Suprapubic skin (tissue), 4 donors: Measurements from ENCODE around the gene VDAC1.

Experiments
- EP300 ChIP-seq: sonication (generic); formaldehyde crosslinking; IDR thresholded peaks from one replicate; pipeline ENCODE4 v1.6.1; 2017; ENCODE audit warnings: antibody characterized with exemption
- POLR2A ChIP-seq, 2 donors: fragments of 450-650 bp; IDR thresholded peaks; one replicate each; pipeline ENCODE4 v1.6.1; 2017; ENCODE audit warnings: antibody characterized with exemption in 2 of 2, mild to moderate bottlenecking in 2 of 2, moderate library complexity in 2 of 2
- POLR2AphosphoS5 ChIP-seq, 3 donors: sonication (generic); formaldehyde crosslinking; IDR thresholded peaks; one replicate each; pipeline ENCODE4 v1.6.1; 2017; ENCODE audit warnings: antibody characterized with exemption in 3 of 3
- TF ChIP-seq, protein P1 (sequence below), 2 donors: fragments of 200-600 bp in 1 of 2; fragments of 450-650 bp in 1 of 2; sonication (generic) in 1 of 2; IDR thresholded peaks; one replicate each; pipeline ENCODE4 v1.5.1; 2016 to 2019; ENCODE audit warnings: antibody characterized with exemption in 2 of 2, mild to moderate bottlenecking in 1 of 2, moderate library complexity in 1 of 2

DNA sequence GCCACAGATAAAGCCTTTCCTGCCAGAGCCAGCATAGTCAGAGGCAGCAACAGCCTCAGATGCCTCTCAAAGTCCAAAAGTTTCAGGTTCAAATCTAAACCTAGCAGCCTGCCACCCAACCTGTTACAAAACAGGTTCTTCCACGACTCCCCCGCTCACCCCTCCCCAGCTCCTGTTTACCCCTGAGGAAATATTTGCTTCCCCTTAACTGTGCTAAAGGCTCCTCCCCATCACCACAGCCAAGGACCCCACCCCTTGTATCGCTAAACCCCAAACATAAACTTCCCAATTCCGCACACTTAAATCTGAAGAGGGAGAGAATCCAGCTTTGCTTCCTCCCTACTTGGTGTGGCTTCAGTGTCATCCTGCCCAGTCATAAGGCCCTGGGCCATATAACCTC, 15.4 kb upstream of the VDAC1 start:
- TF ChIP-seq POLR2A (IDR thresholded peaks at IDR 0.05) (no peak), POLR2AphosphoS5 (IDR thresholded peaks at IDR 0.05) (no peak), EP300 (no peak)
- TF ChIP-seq, protein P1, sequence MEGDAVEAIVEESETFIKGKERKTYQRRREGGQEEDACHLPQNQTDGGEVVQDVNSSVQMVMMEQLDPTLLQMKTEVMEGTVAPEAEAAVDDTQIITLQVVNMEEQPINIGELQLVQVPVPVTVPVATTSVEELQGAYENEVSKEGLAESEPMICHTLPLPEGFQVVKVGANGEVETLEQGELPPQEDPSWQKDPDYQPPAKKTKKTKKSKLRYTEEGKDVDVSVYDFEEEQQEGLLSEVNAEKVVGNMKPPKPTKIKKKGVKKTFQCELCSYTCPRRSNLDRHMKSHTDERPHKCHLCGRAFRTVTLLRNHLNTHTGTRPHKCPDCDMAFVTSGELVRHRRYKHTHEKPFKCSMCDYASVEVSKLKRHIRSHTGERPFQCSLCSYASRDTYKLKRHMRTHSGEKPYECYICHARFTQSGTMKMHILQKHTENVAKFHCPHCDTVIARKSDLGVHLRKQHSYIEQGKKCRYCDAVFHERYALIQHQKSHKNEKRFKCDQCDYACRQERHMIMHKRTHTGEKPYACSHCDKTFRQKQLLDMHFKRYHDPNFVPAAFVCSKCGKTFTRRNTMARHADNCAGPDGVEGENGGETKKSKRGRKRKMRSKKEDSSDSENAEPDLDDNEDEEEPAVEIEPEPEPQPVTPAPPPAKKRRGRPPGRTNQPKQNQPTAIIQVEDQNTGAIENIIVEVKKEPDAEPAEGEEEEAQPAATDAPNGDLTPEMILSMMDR (IDR thresholded peaks at IDR 0.05): no peak
